Measurements from ENCODE around the gene AGBL5. TPM values are rescaled to one million over a fixed set of nuclear protein-coding genes. Genes with fewer than 3 reads are reported as not detected.

The AGBL5 gene
- total and polyA plus RNA-seq, 2 of the 13 experiments (the other 11 are each of a cell fraction or from before 2014, with no cell fraction given): 55.9 to 73.3 TPM

DNA sequence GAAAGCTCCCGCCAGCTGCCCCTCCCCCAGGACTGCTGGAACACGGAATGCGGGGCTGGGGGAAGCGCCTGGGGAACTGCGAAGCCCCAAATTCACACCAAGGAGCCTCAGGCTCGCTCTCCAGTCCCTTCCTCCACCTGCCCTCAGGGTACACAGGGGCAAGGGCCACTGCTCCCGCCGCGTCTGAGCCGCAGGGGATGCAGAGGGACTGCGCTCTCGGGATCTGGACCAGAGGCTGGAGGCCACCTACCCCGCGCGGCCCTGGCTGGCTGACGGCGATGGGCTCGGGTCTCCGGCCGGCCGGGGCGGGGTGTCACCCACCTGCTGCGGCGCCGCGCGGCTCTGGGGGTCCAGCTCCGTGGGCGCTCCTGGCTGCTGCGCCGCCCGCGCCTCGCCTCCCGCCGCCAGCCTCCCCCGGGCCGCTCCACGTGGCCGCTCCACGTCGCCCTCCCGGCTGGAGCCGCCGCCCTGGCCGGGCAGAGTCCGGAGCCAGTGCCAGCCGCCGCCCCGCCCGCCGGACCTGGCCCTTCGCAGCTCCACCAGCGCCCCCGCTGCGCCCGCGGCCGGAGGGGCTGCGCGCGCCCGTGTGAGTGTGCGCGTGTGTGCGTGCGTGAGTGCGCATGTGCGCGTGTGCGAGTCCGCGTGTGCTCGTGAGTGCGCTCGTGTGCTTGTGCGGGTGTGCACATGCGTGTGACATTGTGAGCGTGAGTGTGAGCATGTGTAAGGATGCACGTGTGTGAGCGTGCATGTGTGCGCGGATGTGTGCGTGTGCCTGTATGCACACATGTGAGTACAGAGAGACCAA is 67.3 kb downstream of the AGBL5 start, which contains the start of gene CGREF1 (continued):
- TF ChIP-seq, protein P1, sequence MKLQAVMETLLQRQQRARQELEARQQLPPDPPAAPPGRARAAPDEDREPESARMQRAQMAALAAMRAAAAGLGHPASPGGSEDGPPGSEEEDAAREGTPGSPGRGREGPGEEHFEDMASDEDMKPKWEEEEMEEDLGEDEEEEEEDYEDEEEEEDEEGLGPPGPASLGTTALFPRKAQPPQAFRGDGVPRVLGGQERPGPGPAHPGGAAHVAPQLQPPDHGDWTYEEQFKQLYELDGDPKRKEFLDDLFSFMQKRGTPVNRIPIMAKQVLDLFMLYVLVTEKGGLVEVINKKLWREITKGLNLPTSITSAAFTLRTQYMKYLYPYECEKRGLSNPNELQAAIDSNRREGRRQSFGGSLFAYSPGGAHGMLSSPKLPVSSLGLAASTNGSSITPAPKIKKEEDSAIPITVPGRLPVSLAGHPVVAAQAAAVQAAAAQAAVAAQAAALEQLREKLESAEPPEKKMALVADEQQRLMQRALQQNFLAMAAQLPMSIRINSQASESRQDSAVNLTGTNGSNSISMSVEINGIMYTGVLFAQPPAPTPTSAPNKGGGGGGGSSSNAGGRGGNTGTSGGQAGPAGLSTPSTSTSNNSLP (IDR thresholded peaks at IDR 0.05; ENCODE audit: low read depth, low read length): no peak
- no peak for TF ChIP-seq BRCA1 (CRISPR knock-in tag; IDR thresholded peaks at IDR 0.05)
- TF ChIP-seq, protein P2, sequence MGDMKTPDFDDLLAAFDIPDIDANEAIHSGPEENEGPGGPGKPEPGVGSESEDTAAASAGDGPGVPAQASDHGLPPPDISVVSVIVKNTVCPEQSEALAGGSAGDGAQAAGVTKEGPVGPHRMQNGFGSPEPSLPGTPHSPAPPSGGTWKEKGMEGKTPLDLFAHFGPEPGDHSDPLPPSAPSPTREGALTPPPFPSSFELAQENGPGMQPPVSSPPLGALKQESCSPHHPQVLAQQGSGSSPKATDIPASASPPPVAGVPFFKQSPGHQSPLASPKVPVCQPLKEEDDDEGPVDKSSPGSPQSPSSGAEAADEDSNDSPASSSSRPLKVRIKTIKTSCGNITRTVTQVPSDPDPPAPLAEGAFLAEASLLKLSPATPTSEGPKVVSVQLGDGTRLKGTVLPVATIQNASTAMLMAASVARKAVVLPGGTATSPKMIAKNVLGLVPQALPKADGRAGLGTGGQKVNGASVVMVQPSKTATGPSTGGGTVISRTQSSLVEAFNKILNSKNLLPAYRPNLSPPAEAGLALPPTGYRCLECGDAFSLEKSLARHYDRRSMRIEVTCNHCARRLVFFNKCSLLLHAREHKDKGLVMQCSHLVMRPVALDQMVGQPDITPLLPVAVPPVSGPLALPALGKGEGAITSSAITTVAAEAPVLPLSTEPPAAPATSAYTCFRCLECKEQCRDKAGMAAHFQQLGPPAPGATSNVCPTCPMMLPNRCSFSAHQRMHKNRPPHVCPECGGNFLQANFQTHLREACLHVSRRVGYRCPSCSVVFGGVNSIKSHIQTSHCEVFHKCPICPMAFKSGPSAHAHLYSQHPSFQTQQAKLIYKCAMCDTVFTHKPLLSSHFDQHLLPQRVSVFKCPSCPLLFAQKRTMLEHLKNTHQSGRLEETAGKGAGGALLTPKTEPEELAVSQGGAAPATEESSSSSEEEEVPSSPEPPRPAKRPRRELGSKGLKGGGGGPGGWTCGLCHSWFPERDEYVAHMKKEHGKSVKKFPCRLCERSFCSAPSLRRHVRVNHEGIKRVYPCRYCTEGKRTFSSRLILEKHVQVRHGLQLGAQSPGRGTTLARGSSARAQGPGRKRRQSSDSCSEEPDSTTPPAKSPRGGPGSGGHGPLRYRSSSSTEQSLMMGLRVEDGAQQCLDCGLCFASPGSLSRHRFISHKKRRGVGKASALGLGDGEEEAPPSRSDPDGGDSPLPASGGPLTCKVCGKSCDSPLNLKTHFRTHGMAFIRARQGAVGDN (CRISPR knock-in tag; IDR thresholded peaks at IDR 0.05): peak; percentile 80
- TF ChIP-seq MIER2 (CRISPR knock-in tag; IDR thresholded peaks at IDR 0.05): no peak
- peak; percentile 60; the same call in 1 of the 2 replicates for TF ChIP-seq ZNF777 (CRISPR knock-in tag; IDR thresholded peaks at IDR 0.05)
- no peak for TF ChIP-seq ZNF570 (CRISPR knock-in tag; IDR thresholded peaks at IDR 0.05; ENCODE audit: borderline replicate concordance)
- TF ChIP-seq CEBPB (IDR thresholded peaks at IDR 0.05; ENCODE audit: borderline replicate concordance, low read depth, low read length): no peak
- TF ChIP-seq ZFY (CRISPR knock-in tag; IDR thresholded peaks at IDR 0.05): peak; percentile 45; the same call in 1 of the 2 replicates
- TF ChIP-seq, protein P3, sequence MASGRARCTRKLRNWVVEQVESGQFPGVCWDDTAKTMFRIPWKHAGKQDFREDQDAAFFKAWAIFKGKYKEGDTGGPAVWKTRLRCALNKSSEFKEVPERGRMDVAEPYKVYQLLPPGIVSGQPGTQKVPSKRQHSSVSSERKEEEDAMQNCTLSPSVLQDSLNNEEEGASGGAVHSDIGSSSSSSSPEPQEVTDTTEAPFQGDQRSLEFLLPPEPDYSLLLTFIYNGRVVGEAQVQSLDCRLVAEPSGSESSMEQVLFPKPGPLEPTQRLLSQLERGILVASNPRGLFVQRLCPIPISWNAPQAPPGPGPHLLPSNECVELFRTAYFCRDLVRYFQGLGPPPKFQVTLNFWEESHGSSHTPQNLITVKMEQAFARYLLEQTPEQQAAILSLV (CRISPR knock-in tag; IDR thresholded peaks at IDR 0.05; ENCODE audit: borderline replicate concordance): no peak
- TF ChIP-seq ZFP90 (CRISPR knock-in tag; IDR thresholded peaks at IDR 0.05; ENCODE audit: borderline replicate concordance): no peak
- TF ChIP-seq ZNF446 (CRISPR knock-in tag; IDR thresholded peaks at IDR 0.05): peak; percentile 18; the same call in 1 of the 2 replicates
- TF ChIP-seq NR2F6 (IDR thresholded peaks at IDR 0.05): no peak
- TF ChIP-seq NR2F6 (CRISPR knock-in tag; IDR thresholded peaks at IDR 0.05): no peak
- TF ChIP-seq, protein P4, sequence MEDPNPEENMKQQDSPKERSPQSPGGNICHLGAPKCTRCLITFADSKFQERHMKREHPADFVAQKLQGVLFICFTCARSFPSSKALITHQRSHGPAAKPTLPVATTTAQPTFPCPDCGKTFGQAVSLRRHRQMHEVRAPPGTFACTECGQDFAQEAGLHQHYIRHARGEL (CRISPR knock-in tag; IDR thresholded peaks at IDR 0.05): no peak
- TF ChIP-seq EHMT2 (IDR thresholded peaks at IDR 0.05; ENCODE audit: borderline replicate concordance, low read depth, low read length): no peak
- TF ChIP-seq ZFX (CRISPR knock-in tag; IDR thresholded peaks at IDR 0.05; ENCODE audit: low read depth): no peak; the same call in 1 of the 2 replicates
- peak; percentile 50; the same call in 1 of the 2 replicates for TF ChIP-seq ZMYM3 (CRISPR knock-in tag; IDR thresholded peaks at IDR 0.05)
- no peak for TF ChIP-seq ZNF780A (CRISPR knock-in tag; IDR thresholded peaks at IDR 0.05)
- TF ChIP-seq ZNF335 (CRISPR knock-in tag; IDR thresholded peaks at IDR 0.05): no peak
- no peak for TF ChIP-seq ZNF709 (CRISPR knock-in tag; IDR thresholded peaks at IDR 0.05)
- TF ChIP-seq NPAS2 (CRISPR knock-in tag; IDR thresholded peaks at IDR 0.05; ENCODE audit: borderline replicate concordance): no peak
- peak; percentile 9 for TF ChIP-seq XRCC5 (optimal IDR thresholded peaks at IDR 0.05; ENCODE audit: low read length)
- no peak for TF ChIP-seq ZNF34 (CRISPR knock-in tag; IDR thresholded peaks at IDR 0.05; ENCODE audit: borderline replicate concordance)
- no peak for TF ChIP-seq HDAC6 (IDR thresholded peaks at IDR 0.05; ENCODE audit: low read depth, low read length)

Data from HepG2 (cell line).